Measurements from ENCODE around the gene ACTRT2.

Gene ACTRT2

GRCh38 chr1:2983706-2984398, 37.4 kb upstream of the ACTRT2 start:
- no peak for DNase-seq

- no peak for DNase-seq
These were observed 36.7 kb upstream of the ACTRT2 start for GRCh38 chr1:2984399-2985061.

GRCh38 chr1:2985067-2985561, 36.2 kb upstream of the ACTRT2 start:
- DNase-seq, result no peak

- DNase-seq, result no peak
These were observed 35.3 kb upstream of the ACTRT2 start for GRCh38 chr1:2985694-2986548.

GRCh38 chr1:2986549-2987305, 34.5 kb upstream of the ACTRT2 start:
- no peak for DNase-seq

GRCh38 chr1:2987773-2988172, 33.5 kb upstream of the ACTRT2 start:
- DNase-seq, result no peak

GRCh38 chr1:2988256-2988655, 33.0 kb upstream of the ACTRT2 start:
- DNase-seq, result no peak

GRCh38 chr1:2989185-2989584, 32.1 kb upstream of the ACTRT2 start:
- DNase-seq, result no peak

GRCh38 chr1:2989976-2990375, 31.3 kb upstream of the ACTRT2 start:
- no peak for DNase-seq

GRCh38 chr1:2990376-2991115, 30.7 kb upstream of the ACTRT2 start:
- no peak for DNase-seq

- no peak for DNase-seq
These were observed 29.3 kb upstream of the ACTRT2 start for GRCh38 chr1:2991753-2992495.

- DNase-seq, result no peak
These were observed 22.7 kb upstream of the ACTRT2 start for GRCh38 chr1:2998503-2999100.

GRCh38 chr1:2999138-2999537, 22.1 kb upstream of the ACTRT2 start:
- DNase-seq, result no peak

- no peak for DNase-seq
These were observed 21.7 kb upstream of the ACTRT2 start for GRCh38 chr1:2999571-2999970.

GRCh38 chr1:3000214-3000613, 21.1 kb upstream of the ACTRT2 start:
- DNase-seq, result no peak

- DNase-seq, result no peak
These were observed 20.4 kb upstream of the ACTRT2 start for GRCh38 chr1:3000671-3001470.

GRCh38 chr1:3001471-3002348, 19.6 kb upstream of the ACTRT2 start:
- no peak for DNase-seq

- no peak for DNase-seq
These were observed 18.8 kb upstream of the ACTRT2 start for GRCh38 chr1:3002349-3003038.
